GM21576 (cell line): ENCODE results near the gene ZNF12.

Experiments
- ATAC-seq: cut with Tn5 transposase; IDR thresholded peaks from one replicate; pipeline ENCODE4 v1.9.1; 2021; ENCODE audit warnings: mild to moderate bottlenecking, moderate library complexity; ENCODE audit not compliant: unreplicated experiment

Gene ZNF12

GRCh38 chr7:6648066-6648814 lies 58.5 kb downstream of the ZNF12 start:
- no peak for ATAC-seq

- no peak for ATAC-seq
Measured at GRCh38 chr7:6647541-6647940, 59.2 kb downstream of the ZNF12 start.

- ATAC-seq = no peak
Measured at GRCh38 chr7:6647080-6647479, 59.7 kb downstream of the ZNF12 start.

GRCh38 chr7:6646465-6646864 lies 60.3 kb downstream of the ZNF12 start:
- no peak for ATAC-seq

GRCh38 chr7:6644728-6645127 lies 62.0 kb downstream of the ZNF12 start:
- ATAC-seq = no peak

- ATAC-seq = no peak
Measured at GRCh38 chr7:6643915-6644625, 62.7 kb downstream of the ZNF12 start.

- no peak for ATAC-seq
Measured at GRCh38 chr7:6642861-6643640, 63.7 kb downstream of the ZNF12 start.

- ATAC-seq = no peak
Measured at GRCh38 chr7:6642239-6642839, 64.4 kb downstream of the ZNF12 start.

- ATAC-seq = no peak
Measured at GRCh38 chr7:6641305-6642035, 65.3 kb downstream of the ZNF12 start.

- no peak for ATAC-seq
Measured at GRCh38 chr7:6640246-6640721, 66.5 kb downstream of the ZNF12 start.

- ATAC-seq = no peak
Measured at GRCh38 chr7:6639627-6640026, 67.1 kb downstream of the ZNF12 start.

GRCh38 chr7:6639032-6639431 lies 67.7 kb downstream of the ZNF12 start:
- no peak for ATAC-seq
